ENCODE results near the gene CHMP2B.
A peak's percentile ranks its signal among the peaks of the same experiment; 100 is the strongest.

The CHMP2B gene, protein sequence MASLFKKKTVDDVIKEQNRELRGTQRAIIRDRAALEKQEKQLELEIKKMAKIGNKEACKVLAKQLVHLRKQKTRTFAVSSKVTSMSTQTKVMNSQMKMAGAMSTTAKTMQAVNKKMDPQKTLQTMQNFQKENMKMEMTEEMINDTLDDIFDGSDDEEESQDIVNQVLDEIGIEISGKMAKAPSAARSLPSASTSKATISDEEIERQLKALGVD

GRCh38 chr3:87227104-87227834 lies at the start of gene CHMP2B:
CHMP2B (plus strand) TSS chr3:87227309; CDS start chr3:87227523, 214 bp downstream.
- H3K4me3 ChIP-seq (replicated peaks; ENCODE audit: low read depth, low read length), result peak within 1 kb of the TSS; percentile 94
- H3K27me3 ChIP-seq (replicated peaks; ENCODE audit: control insufficient read depth, insufficient read depth, low read length), result no peaks in the 10 kb centered on the region
- H3K36me3 ChIP-seq (ENCODE audit: control insufficient read depth, insufficient read depth, low read length), result no peaks in the 10 kb centered on the region
- TF ChIP-seq, protein P1, sequence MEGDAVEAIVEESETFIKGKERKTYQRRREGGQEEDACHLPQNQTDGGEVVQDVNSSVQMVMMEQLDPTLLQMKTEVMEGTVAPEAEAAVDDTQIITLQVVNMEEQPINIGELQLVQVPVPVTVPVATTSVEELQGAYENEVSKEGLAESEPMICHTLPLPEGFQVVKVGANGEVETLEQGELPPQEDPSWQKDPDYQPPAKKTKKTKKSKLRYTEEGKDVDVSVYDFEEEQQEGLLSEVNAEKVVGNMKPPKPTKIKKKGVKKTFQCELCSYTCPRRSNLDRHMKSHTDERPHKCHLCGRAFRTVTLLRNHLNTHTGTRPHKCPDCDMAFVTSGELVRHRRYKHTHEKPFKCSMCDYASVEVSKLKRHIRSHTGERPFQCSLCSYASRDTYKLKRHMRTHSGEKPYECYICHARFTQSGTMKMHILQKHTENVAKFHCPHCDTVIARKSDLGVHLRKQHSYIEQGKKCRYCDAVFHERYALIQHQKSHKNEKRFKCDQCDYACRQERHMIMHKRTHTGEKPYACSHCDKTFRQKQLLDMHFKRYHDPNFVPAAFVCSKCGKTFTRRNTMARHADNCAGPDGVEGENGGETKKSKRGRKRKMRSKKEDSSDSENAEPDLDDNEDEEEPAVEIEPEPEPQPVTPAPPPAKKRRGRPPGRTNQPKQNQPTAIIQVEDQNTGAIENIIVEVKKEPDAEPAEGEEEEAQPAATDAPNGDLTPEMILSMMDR (IDR thresholded peaks at IDR 0.05; ENCODE audit: insufficient read depth, low read length, poor library complexity, severe bottlenecking), result no peak
- DNase-seq (ENCODE audit: extremely low read depth, insufficient read length), result peak; percentile 94

GRCh38 chr3:87179642-87180041 lies 47.5 kb upstream of the CHMP2B start:
- TF ChIP-seq, protein P1 (IDR thresholded peaks at IDR 0.05; ENCODE audit: insufficient read depth, low read length, poor library complexity, severe bottlenecking), result no peak
- Histone ChIP-seq H3K36me3 (ENCODE audit: control insufficient read depth, insufficient read depth, low read length) (no peaks in the 10 kb centered on the region), H3K4me3 (replicated peaks; ENCODE audit: low read depth, low read length) (no peak overlapping the region), H3K27me3 (replicated peaks; ENCODE audit: control insufficient read depth, insufficient read depth, low read length) (no peaks in the 10 kb centered on the region)
- no peak for DNase-seq (ENCODE audit: extremely low read depth, insufficient read length)

DNA sequence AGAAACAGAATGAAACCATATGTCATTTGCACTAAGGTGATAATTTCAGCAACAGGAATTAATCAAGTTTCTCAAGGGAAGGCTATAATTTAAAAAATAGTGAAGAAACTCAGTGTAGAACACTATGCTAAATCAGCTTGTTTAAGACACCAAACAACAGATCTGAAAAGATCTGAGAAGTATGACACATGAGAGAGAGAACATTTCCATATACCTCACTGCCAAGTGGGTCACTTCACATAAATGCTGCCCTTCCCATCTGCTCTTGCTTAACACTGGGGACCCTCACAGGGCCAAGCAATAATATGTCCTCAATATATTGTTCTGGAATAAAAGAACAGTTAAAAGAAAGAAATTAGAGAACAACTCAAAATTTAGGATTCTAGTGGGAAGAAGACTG lies 45.6 kb upstream of the CHMP2B start:
- no peak for DNase-seq (ENCODE audit: extremely low read depth, insufficient read length)
- TF ChIP-seq, protein P1 (IDR thresholded peaks at IDR 0.05; ENCODE audit: insufficient read depth, low read length, poor library complexity, severe bottlenecking), result no peak
- no peaks in the 10 kb centered on the region for H3K36me3 ChIP-seq (ENCODE audit: control insufficient read depth, insufficient read depth, low read length)
- H3K27me3 ChIP-seq (replicated peaks; ENCODE audit: control insufficient read depth, insufficient read depth, low read length), result no peaks in the 10 kb centered on the region
- no peak overlapping the region for H3K4me3 ChIP-seq (replicated peaks; ENCODE audit: low read depth, low read length)

DNA sequence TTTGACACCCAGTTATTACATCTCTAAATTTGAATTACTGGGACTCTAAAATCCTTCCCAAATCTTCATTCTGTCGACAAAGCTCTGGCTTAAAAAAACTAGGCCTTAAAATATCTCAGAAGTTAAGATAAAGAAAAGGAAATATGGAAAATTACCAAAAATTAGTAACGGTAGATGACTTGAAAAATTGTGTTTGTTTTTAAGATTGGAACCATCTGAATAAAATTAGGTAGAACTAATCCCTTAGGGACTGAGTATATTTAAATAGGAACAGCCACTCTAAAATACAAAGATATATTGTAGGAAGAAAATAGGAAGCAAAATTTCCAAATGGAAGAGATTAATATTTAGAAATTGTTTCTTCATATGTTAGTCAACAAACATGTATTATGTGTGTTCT lies 45.1 kb upstream of the CHMP2B start:
- TF ChIP-seq, protein P1 (IDR thresholded peaks at IDR 0.05; ENCODE audit: insufficient read depth, low read length, poor library complexity, severe bottlenecking), result no peak
- Histone ChIP-seq H3K4me3 (replicated peaks; ENCODE audit: low read depth, low read length) (no peak overlapping the region), H3K27me3 (replicated peaks; ENCODE audit: control insufficient read depth, insufficient read depth, low read length) (no peaks in the 10 kb centered on the region), H3K36me3 (ENCODE audit: control insufficient read depth, insufficient read depth, low read length) (no peaks in the 10 kb centered on the region)
- DNase-seq (ENCODE audit: extremely low read depth, insufficient read length), result no peak

DNA sequence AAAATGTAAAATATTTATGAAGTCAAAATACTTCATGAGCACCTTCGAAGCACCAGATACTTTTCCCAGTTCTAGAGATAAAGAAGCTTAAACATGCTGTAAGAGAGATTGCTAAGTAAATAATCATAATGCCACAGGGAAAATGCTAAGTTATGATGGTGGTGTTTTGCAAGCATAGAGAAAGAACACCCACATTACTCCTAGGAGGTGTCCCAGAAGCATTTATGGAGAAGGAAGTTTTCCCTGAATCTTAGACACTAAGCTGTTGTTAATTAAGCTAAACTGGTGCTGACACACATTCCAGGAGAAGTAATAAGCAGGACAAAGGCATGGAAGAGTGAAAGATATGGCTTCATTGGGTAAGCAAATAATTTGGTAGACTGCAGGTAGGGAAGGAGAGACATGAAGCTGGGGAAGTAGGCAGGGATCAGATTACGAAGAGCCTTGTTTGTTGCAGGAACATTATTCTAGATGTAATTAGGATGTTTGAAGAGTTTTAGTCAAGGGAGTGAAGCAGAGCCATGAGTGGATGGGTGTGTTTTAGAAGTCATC lies 40.4 kb upstream of the CHMP2B start:
- H3K27me3 ChIP-seq (replicated peaks; ENCODE audit: control insufficient read depth, insufficient read depth, low read length), result no peaks in the 10 kb centered on the region
- DNase-seq (ENCODE audit: extremely low read depth, insufficient read length), result no peak
- H3K4me3 ChIP-seq (replicated peaks; ENCODE audit: low read depth, low read length), result no peak overlapping the region
- TF ChIP-seq, protein P1 (IDR thresholded peaks at IDR 0.05; ENCODE audit: insufficient read depth, low read length, poor library complexity, severe bottlenecking), result no peak
- H3K36me3 ChIP-seq (ENCODE audit: control insufficient read depth, insufficient read depth, low read length), result no peaks in the 10 kb centered on the region

Data from GM06990 (cell line).